Left kidney (tissue), 2 donors: ENCODE measurements around the gene NCLN. TPM values are rescaled to one million over a fixed set of nuclear protein-coding genes. Genes with fewer than 3 reads are reported as not detected.
"Not testable (repeated sequence)": the region's sequence is repeated elsewhere in the genome, so short reads cannot be mapped to it uniquely, and the experiment has no call there.

Experiments used
- DNase-seq: peaks from one replicate; pipeline ENCODE4 v3.0.0-alpha.2; 2013
- polyA plus RNA-seq: library from polyadenylated mRNA; unstranded; fragments of 120-200 nt; gene quantifications from one replicate; pipeline ENCODE4 v1.2.1, GENCODE V29; 2013; ENCODE audit not compliant: insufficient read length

NCLN gene
- polyA plus RNA-seq, 1 donor, result 38.7 TPM

DNA sequence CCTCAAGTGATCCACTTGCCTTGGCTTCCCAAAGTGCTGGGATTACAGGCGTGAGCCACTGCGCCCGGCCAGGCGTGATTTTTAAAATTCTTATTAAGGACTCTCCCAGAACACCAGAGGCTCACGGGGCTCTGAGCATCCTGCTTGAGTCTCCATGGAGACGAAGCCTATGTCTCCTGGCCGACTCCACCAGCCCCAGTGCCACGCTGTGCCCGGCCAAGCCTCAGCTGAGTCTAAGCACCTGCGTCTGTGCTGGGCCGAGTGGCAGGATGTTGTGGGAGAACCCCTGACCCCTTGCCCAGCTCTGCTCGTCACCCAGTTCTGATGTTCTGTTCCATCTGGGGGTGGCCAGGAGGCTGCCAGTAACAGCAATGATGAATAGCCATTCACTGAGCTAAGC lies 34.8 kb downstream of the NCLN start:
- DNase-seq, result no peak

DNA sequence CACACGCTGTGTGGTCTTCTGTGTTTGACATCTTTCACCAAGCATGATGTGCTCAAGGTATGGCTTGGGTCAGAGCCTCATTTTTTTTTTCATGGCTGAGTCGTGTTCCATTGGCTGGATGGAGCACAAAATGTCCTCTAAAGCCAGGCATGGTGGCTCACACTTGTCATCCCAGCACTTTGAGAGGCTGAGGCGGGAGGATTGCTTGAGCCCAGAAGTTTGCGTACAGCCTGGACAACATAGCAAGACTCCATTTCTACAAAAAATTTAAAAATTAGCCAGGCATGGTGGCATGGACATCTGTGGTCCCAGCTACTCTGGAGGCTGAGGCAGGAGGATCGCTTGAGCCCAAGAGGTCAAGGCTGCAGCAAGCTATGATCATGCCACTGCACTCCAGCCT lies 35.8 kb downstream of the NCLN start:
- DNase-seq, result not testable (repeated sequence)

DNA sequence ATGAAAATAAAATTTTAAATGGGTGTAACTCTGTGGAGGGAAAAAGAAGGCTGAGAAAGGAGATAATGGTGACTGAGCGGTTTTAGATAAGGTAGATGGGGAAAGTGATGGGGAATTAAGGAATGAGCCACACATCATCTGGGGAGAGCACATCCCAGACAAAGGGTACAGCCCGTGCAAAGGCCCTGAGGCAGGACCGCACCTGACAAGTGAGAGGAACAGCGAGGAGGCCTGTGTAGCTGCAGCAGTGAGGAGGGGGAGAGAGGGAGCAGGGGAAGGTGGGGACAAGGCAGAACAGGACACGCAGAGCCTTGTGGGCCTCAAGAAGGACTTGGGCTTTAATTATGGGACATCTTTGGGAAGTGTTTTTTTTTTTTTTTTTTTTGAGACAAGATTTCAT lies 37.0 kb downstream of the NCLN start:
- DNase-seq, result no peak

DNA sequence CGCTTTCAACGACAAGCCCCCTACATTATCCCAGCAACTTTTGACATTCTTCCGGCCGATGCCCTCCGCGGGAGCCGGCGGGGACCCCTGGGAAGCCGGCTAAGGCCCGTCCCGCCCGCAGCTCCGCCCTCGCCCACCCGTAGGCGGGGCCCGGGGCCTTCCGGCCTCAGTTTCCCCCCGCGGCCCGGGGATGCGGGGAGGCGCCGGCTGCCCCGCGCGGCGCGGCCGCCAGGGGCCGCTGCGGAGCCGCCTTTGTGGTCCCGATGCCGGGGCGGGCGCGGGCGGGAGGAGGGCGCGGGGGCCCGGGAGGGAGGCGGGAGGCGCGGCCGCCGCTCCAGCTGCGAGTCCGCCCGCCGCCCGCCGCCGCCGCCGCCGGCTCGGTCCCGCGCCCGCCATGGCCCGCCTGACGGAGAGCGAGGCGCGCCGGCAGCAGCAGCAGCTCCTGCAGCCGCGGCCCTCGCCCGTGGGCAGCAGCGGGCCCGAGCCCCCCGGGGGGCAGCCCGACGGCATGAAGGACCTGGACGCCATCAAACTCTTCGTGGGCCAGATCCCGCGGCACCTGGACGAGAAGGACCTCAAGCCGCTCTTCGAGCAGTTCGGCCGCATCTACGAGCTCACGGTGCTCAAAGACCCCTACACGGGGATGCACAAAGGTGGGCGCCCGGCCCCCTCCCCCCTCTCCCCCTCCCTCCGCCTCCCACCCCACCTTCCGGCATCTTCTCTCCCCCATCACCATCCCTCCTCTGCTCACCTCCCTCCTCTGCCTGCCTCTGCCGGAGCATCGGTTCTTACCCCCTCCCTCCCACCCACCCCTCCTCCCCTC lies 38.8 kb downstream of the NCLN start, which contains the start of gene CELF5:
Gene CELF5, plus strand, starts transcription at position 316 of the 823 bp plus-strand sequence. Its CDS starts 79 bp downstream, at position 395.
- DNase-seq, result peak; percentile 48

DNA sequence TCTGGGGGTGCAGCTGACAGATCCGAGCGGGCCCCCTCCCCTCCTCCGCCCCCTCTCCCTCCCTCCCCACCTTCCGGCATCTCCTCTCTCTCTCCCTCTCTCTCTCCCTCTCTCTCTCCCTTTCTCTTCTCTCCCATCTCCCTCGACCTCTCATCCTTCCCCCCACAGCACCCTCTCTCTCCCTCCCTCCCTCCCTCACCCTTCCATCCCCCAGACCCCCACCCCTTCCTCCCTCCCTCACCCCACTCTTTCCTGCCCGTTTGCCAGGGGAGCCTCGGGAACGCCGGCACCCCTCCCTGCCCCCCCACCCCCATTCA lies 39.4 kb downstream of the NCLN start:
- DNase-seq, result no peak

DNA sequence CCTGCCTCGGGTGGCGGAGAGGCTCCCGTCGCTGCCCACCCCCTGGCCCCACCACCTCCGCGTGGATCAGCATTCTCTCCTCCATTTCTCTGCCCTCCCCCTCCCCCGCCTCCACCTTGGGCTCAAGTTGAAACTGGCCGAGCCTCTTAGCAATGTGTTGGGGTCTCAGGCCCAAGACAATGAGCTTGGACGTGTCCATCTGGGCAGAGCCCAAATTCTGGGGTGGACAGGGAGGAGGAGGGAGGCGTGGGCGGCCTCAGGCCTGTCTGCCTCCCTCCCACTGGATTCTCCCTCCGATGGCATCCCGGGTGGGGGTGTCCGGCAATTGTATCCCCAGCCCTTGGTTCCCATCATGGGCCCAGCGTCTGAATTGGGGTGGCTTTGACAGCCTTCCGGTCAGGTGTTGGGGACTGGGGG lies 40.0 kb downstream of the NCLN start:
- no peak for DNase-seq

DNA sequence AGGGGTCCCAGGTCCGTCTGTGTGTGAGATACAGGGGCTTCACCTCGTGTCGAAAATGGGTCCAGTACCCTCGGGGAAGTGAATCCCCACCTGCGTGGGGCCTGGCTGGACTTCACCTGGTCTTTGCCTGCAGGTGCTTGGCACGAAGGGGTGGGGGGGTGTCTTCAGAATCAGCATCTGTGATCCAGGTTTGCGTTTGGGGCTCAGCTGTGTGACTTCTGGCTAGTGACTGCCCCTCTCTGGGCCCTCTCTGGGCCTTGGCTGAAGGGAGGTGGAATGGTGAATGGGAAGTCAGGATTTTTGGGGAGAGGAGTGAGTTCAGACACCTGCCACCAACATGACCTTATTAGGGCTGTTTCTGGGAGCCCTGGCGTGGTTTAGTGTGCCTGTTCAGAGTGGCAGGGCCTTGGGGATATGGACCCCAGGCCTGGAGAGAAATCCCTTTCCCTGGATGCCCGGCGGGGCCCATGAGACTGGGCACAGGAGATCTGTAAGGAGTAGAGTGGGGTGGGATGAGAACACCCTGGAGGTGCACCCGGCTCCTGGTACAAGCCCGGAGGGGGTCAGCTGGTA lies 41.4 kb downstream of the NCLN start:
- DNase-seq, result no peak

DNA sequence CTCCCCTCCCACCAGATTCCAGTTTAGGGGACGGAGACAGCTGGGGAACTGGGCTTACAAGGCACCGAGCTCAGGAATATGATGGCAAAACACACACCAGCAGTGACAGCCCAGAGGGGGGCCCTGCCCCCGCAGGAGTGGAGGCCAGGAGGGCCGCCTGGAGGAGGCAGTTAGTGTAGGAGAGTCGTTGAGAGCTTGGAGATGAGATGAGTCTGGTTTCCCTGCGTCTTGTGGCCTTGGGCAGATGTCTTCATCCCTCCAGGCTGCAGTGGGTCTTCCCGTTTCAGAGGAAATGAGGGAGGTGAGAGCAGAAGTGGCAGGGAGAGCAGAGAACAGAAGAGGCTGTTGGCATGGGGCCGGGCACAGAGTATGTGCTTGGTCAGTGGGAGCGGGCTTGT lies 43.6 kb downstream of the NCLN start:
- DNase-seq, result no peak

DNA sequence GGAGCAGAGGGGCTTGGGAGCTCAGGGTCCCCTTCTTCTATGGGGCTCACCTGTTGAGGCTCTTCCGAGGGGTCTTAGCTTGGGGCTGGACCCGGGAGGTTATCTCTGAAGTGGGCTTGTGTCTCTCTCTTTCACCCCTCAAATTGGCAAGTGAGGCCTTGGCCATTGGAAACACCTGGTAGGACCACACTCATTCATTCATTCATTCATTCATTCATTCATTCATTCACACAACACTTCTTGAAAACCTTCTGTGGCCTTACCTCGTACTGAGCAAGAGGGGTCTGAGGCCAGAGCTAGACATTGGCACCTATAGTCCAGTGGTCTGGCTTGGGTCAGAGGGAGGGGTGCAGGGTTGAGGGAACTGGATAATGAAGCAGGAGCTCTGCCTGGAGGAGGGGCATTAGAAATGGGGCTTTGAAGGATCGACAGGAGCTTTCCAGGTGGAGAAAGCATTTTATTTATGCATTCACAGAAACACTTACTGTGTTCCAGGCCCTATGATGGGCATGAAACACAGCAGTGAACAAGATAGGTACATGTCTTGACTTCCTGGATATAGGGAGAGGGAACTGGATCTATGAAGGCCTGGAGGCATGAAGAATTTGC lies 44.3 kb downstream of the NCLN start:
- no peak for DNase-seq

DNA sequence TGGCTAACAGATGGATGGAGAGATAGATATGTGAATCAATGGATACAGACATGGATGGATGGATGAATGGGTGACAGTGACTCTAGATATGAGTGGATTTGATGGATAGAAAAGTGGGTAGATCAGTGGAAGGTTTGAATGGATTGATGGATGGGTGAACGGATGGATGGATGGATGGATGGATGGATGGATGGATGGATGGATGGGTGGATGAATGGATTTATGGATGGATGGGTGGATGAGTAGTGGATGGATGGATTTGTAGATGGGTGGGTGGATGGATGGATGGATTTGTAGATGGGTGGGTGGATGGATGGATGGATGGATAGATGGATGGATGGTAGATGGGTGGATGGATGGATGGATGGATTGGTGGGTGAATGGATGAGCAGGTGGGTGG lies 45.6 kb downstream of the NCLN start:
- DNase-seq, result no peak

DNA sequence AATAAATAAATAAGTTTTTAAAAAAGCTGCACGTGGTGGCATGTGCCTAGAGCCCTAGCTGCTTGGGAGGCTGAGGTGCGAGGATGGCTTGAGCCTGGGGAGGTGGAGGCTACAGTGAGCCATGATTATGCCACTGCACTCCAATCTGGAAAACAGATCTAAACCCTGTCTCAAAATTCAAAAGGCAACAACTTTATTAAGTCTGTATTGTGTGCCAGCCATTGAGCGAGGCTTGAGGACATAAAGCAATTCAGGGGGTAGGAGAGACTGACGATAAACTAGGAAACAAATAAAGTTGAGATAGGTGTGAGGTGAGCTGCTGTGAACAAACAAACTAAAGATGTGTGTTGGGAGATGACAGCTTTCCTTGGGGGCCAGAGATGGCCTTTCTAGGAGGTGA lies 47.4 kb downstream of the NCLN start:
- DNase-seq, result no peak

DNA sequence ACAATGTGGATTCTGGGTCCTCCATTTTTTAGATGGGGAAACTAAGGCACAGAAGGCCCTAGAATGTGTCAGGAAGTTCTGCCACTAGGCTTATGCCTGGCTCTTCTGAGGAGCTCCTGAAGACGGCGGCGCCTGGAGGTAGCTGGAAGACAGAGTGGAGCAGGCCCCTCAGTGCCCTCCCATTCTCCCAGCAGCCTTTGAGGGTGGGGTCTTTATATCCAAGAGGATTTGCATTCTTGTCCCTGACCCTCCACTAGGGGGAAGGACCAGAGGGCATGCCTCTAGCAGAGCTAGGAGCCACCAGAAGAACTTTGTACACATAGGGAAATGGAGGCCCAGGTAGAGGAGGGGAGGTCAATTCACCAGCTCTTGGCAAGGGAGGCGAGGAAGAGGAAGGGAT lies 48.1 kb downstream of the NCLN start:
- no peak for DNase-seq

DNA sequence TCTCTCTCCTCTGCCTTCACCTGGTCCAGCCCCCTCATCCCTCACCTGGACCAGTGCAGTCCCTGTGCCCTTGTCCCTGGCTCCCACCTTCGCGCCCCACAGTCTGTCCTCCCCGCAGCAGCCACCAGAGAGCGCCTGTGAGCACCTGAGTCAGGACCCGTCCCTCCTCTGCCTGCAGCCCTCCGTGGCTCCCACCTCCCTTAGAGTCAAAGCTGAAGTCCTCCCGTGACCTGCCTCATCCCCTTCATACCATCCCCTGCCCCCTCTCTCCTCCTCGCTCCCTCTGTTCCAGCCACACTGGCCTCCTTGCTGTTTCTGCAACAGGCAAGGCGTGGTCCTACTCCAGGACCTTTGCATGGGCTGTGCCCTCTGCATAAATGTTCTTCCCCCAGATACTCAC lies 49.1 kb downstream of the NCLN start:
- DNase-seq, result no peak

DNA sequence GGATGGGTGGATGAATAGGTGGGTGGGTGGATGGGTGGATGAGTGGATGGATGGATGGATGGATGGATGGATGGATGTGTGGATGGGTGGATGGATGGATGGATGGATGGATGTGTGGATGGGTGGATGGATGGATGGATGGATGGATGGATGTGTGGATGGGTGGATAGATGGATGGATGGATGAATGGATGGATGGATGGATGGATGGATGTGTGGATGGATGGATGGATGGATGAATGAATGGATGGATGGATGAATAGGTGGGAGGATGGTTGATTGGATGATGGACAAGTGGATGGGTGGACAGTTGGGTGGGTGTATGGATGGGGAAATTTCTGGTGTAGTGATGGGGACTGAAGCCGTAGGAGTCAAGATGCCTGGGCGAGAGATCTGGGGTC lies 49.9 kb downstream of the NCLN start:
- not testable (repeated sequence) for DNase-seq

DNA sequence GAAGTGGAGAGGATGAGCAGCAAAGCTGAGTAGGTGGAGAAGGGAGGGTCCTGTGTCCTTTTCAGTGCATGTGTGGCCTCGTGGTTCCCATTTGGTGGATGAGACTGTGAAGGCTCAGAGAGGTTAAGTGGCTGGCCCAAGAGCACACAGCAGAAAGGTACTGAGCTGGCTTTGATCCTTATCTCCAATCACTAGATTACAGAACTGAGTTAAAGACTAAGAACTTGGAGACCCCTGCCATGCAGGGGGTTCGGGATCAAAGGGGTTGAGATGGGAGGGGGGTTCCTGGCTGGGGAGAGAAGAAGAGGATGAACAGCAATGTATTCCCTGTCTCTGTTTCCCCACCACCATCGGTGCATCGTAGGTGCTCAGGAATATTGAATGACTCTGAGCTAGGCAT lies 50.5 kb downstream of the NCLN start:
- no peak for DNase-seq

DNA sequence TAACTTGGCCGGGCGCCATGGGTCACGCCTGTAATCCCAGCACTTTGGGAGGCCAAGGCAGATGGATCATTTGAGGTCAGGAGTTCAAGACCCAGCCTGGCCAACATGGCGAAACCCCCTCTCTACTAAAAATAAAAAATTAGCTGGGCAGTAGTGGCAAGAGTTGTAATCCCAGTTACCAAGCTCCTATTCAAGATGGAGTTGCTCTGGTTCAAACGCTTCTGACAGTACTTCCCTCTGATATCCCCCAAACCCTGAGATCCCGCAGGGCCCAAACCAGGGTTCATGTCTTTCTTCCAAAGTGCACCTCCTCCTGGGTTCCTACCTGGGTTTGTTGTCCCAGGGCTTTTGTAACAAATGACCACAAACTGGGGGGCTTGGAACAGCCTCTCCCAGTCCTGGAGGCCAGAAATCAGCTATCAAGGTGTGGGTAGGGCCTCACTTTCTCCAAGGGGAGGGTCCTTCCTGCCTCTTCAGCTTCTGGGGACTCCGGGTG lies 52.4 kb downstream of the NCLN start:
- DNase-seq, result no peak

DNA sequence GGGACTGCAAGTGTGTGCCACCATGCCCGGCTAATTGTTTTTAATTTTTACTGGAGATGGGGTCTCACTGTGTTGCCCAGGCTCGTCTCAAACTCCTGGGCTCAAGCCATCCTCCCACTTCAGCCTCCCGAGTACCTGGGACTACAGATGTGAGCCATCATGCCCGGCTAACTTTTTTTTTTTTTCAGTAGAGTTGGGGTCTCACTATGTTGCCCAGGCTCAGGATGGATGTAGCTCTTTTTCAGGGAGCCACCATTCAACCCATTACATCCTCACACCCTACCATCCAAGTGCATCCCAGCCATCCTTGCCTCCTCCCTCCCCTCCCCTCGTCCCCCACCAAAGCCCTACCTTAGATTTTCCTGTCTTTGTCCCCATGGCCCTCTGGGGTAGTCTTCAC lies 53.6 kb downstream of the NCLN start:
- no peak for DNase-seq

DNA sequence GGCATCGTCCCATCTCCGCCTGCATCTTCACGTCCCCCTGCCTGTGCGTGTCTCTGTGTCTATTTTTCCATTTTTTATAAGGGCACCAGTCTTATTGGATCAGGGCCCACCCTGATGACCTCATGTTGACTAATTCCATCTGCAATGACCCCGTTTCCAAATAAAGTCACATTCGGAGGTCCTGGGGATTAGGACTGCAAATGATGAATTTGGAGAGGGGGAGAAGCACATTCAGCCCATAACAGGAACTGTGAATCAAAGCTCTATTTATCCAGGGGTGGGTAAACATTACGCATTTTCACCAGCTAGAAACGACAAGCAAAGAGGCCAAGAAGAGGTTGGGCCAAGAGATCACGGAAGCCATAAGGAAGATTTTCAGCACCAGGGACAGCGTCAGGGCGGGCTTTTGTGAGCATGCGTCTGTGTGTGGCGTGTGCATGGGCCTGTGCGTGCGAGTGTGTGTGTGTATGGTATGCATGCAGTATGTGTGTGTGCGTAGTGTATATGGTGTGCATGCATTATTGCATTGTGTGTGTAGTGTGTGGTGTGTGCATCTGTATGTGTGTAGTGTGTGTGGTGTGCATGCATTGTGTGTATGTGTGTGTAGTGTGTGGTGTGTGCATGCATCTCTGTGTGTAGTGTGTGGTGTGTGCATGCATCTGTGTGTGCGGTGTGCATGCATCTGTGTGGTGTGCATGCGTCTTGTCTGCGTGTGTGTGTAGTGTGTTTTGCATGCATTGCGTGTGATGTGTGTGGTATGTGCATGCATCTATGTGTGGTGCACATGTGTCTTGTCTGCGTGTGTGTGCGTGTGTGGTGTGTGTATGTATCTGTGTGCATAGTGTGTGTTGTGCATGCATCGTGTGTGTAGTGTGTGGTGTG lies 58.3 kb downstream of the NCLN start:
- peak; percentile 78 for DNase-seq

DNA sequence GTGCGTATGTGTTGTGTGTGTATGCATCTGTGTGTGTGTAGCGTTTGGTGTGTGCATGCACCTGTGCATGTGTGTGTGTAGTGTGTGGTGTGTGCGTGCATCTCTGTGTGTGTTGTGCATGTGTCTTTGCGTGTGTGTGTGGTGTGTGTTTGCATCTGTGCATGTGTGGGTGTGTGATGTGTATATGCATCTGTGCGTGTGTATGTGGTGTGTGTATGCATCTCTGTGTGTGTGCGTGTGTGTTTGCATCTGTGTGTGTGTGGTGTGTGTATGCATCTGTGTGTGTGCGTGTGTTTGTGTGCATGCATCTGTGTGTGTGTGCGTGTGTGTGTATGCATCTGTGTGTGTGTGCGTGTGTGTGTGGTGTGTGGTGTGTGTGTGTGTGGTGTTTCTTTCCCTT lies 59.3 kb downstream of the NCLN start:
- no peak for DNase-seq

DNA sequence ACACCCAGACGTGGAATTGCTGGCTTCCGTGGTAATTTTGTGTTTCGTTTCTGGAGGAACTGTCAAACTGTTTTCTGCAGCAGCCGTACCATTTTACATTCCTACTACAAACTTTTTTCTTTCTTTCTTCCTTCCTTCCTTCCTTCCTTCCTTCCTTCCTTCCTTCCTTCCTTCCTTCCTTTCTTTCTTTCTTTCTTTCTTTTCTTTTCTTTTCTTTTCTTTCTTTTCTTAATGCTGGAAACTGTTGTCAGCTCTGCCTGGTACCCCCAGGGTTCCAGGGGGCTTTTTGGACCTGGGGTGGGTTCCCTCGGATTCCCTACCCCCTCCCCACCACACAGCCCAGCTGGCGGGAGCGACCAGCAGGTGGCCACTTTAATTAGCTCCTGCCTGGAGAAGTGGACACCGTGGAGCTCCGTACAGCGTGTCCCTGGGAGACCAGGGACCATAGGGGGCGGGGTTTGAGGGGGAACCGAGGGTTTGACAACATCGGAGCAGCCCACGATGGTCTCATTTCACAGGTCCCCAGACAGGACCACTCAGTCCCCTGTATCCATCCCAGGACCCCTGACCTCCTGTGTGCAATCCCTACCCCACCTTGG lies 63.1 kb downstream of the NCLN start:
- no peak for DNase-seq

DNA sequence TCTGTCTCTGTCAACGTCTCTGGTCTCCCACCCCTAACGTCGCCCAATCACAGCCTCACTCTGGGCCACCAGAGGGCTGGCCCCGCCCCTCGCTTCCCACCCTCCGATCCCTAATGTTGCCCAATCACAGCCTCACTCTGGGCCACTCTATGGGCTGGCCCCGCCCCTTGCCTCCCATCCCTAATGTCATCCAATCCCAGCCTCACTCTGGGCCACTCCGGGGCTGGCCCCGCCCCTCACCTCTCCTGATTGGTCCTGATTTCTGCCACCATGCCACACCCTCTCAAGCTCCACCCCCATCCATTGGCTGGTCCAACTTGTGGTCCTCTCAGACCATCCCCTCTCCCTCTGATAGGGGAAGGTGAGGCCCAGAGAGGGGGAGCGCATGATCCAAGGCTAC lies 63.7 kb downstream of the NCLN start:
- no peak for DNase-seq

DNA sequence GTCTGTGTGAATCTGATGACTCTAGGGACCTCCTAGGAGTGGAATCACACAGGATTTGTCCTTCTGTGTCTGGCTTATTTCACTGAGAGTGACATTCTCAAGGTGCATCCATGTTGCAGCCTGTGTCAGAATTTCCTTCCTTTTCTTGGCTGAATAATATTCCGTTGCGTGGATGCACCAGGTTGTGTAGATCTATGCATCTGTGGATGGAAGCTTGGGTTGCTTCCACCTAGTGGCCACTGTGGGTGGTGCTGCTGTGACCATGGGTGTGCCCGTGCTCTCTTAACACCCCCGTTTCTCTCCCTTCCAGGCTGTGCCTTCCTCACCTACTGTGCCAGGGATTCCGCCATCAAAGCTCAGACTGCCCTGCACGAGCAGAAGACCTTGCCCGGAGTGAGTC lies 64.9 kb downstream of the NCLN start:
- DNase-seq, result no peak
